ENCODE measurements around the gene GPC5.

- TF ChIP-seq, protein P1, sequence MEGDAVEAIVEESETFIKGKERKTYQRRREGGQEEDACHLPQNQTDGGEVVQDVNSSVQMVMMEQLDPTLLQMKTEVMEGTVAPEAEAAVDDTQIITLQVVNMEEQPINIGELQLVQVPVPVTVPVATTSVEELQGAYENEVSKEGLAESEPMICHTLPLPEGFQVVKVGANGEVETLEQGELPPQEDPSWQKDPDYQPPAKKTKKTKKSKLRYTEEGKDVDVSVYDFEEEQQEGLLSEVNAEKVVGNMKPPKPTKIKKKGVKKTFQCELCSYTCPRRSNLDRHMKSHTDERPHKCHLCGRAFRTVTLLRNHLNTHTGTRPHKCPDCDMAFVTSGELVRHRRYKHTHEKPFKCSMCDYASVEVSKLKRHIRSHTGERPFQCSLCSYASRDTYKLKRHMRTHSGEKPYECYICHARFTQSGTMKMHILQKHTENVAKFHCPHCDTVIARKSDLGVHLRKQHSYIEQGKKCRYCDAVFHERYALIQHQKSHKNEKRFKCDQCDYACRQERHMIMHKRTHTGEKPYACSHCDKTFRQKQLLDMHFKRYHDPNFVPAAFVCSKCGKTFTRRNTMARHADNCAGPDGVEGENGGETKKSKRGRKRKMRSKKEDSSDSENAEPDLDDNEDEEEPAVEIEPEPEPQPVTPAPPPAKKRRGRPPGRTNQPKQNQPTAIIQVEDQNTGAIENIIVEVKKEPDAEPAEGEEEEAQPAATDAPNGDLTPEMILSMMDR (conservative IDR thresholded peaks at IDR 0.05; ENCODE audit: low read length): no peak
- TF ChIP-seq EZH2phosphoT487 (IDR thresholded peaks at IDR 0.05; ENCODE audit: borderline replicate concordance, low read depth, low read length): no peak
Observed at GRCh38 chr13:92621985-92622384, 1223.6 kb downstream of the GPC5 start.

All from OCI-LY7 (cell line).